H9 (cell line): ENCODE results near the gene LGALS4. TPM values are rescaled to one million over a fixed set of nuclear protein-coding genes. Genes with fewer than 3 reads are reported as not detected.

ENCODE experiments used
- DNase-seq: peaks from one replicate; pipeline ENCODE4 v3.0.0-alpha.2; 2017
- H2AFZ ChIP-seq: one replicate; pipeline ENCODE4 v1.6.1; 2013; ENCODE audit warnings: mild to moderate bottlenecking, low read length, control low read depth, moderate library complexity
- H2AK5ac ChIP-seq: 2 replicates; pipeline ENCODE4 v1.6.1; 2013; ENCODE audit warnings: low read length, control low read depth, mixed read lengths; ENCODE audit not compliant: insufficient read length
- H2BK120ac ChIP-seq: one replicate; pipeline ENCODE4 v1.6.1; 2013; ENCODE audit warnings: low read depth, mild to moderate bottlenecking, low read length, control low read depth, inconsistent platforms; ENCODE audit not compliant: poor library complexity, severe bottlenecking
- H2BK12ac ChIP-seq: 2 replicates; pipeline ENCODE4 v1.6.1; 2013; ENCODE audit warnings: low read length, control low read depth, mixed read lengths, low read depth; ENCODE audit not compliant: insufficient read length
- H2BK15ac ChIP-seq: 2 replicates; pipeline ENCODE4 v1.6.1; 2013; ENCODE audit warnings: low read depth, low read length, control low read depth
- H2BK20ac ChIP-seq: one replicate; pipeline ENCODE4 v1.6.1; 2013; ENCODE audit warnings: low read depth, mild to moderate bottlenecking, low read length, control low read depth, inconsistent platforms; ENCODE audit not compliant: poor library complexity, severe bottlenecking
- H2BK5ac ChIP-seq: 2 replicates; pipeline ENCODE4 v1.6.1; 2013; ENCODE audit warnings: low read length, control low read depth, mixed read lengths; ENCODE audit not compliant: insufficient read length
- H3K14ac ChIP-seq: 2 replicates; pipeline ENCODE4 v1.6.1; 2013; ENCODE audit warnings: low read length, control low read depth; ENCODE audit not compliant: insufficient read depth
- H3K18ac ChIP-seq: 2 replicates; pipeline ENCODE4 v1.6.1; 2013; ENCODE audit warnings: low read depth, mild to moderate bottlenecking, mixed read lengths, low read length, control low read depth; ENCODE audit not compliant: insufficient read length
- H3K23ac ChIP-seq: 2 replicates; pipeline ENCODE4 v1.6.1; 2013; ENCODE audit warnings: low read length, control low read depth, mixed read lengths, low read depth; ENCODE audit not compliant: insufficient read length
- H3K23me2 ChIP-seq: 2 replicates; pipeline ENCODE4 v1.6.1; 2013; ENCODE audit warnings: low read depth, mild to moderate bottlenecking, mixed read lengths, low read length, control low read depth; ENCODE audit not compliant: insufficient read length, poor library complexity, severe bottlenecking
- H3K27ac ChIP-seq: 2 replicates; pipeline ENCODE4 v1.5.1; 2013; ENCODE audit warnings: low read length, control low read depth, mixed read lengths, low read depth; ENCODE audit not compliant: insufficient read length
- H3K27me3 ChIP-seq: 2 replicates; pipeline ENCODE4 v1.6.1; 2013; ENCODE audit warnings: low read length, control low read depth, inconsistent platforms; ENCODE audit not compliant: insufficient read depth
- H3K4ac ChIP-seq: 2 replicates; pipeline ENCODE4 v1.6.1; 2013; ENCODE audit warnings: low read depth, mild to moderate bottlenecking, control low read depth, inconsistent platforms, low read length, moderate library complexity
- H3K4me1 ChIP-seq: 2 replicates; pipeline ENCODE4 v1.6.1; 2013; ENCODE audit warnings: low read length, control low read depth, inconsistent platforms; ENCODE audit not compliant: insufficient read depth
- H3K4me2 ChIP-seq: 2 replicates; pipeline ENCODE4 v1.6.1; 2013; ENCODE audit warnings: low read length, control low read depth, mixed read lengths; ENCODE audit not compliant: insufficient read length, insufficient read depth
- H3K56ac ChIP-seq: 2 replicates; pipeline ENCODE4 v1.6.1; 2013; ENCODE audit warnings: low read depth, mild to moderate bottlenecking, mixed read lengths, low read length, control low read depth; ENCODE audit not compliant: insufficient read length
- H3K79me1 ChIP-seq: 2 replicates; pipeline ENCODE4 v1.6.1; 2013; ENCODE audit warnings: low read depth, mild to moderate bottlenecking, moderate library complexity, low read length, control low read depth, inconsistent platforms; ENCODE audit not compliant: insufficient read depth, poor library complexity, severe bottlenecking
- H3K79me2 ChIP-seq: 2 replicates; pipeline ENCODE4 v1.6.1; 2013; ENCODE audit warnings: low read length, control low read depth, inconsistent platforms; ENCODE audit not compliant: insufficient read depth
- H3K9ac ChIP-seq: 2 replicates; pipeline ENCODE4 v1.6.1; 2013; ENCODE audit warnings: low read length, control low read depth, mixed read lengths; ENCODE audit not compliant: insufficient read length; ENCODE audit errors: extremely low read depth
- H3K9me3 ChIP-seq: one replicate; pipeline ENCODE4 v1.6.1; 2013; ENCODE audit warnings: low read depth, low read length, inconsistent platforms; ENCODE audit not compliant: control insufficient read depth
- H3T11ph ChIP-seq: one replicate; pipeline ENCODE4 v1.6.1; 2013; ENCODE audit warnings: mild to moderate bottlenecking, low read length, control low read depth, inconsistent platforms
- H4K20me1 ChIP-seq: one replicate; pipeline ENCODE4 v1.6.1; 2013; ENCODE audit not compliant: control insufficient read depth, insufficient read length, insufficient read depth
- H4K5ac ChIP-seq: 2 replicates; pipeline ENCODE4 v1.6.1; 2013; ENCODE audit warnings: low read depth, mild to moderate bottlenecking, mixed read lengths, low read length, control low read depth; ENCODE audit not compliant: insufficient read length
- H4K8ac ChIP-seq: replicated peaks from 2 replicates; pipeline ENCODE4 v1.6.1; 2013; ENCODE audit warnings: low read length, control low read depth, mixed read lengths, low read depth; ENCODE audit not compliant: insufficient read length
- H4K91ac ChIP-seq: 2 replicates; pipeline ENCODE4 v1.6.1; 2013; ENCODE audit warnings: low read depth, mild to moderate bottlenecking, moderate library complexity, mixed read lengths, low read length, control low read depth; ENCODE audit not compliant: insufficient read length
- H3K27ac Mint-ChIP-seq, 3 experiments: 2 replicates in 2 of 3; 3 replicates in 1 of 3; pipeline ENCODE4 v1.8.0; 2020 to 2021; ENCODE audit warnings: mixed read lengths in 3 of 3, mild to moderate bottlenecking in 1 of 3, moderate library complexity in 1 of 3
- H3K27me3 Mint-ChIP-seq: 2 replicates; pipeline ENCODE4 v1.8.0; 2021; ENCODE audit warnings: low read depth, mild to moderate bottlenecking, moderate library complexity, mixed read lengths
- H3K36me3 Mint-ChIP-seq, 3 experiments: 2 replicates in 2 of 3; 3 replicates in 1 of 3; pipeline ENCODE4 v1.8.0; 2020 to 2021; ENCODE audit warnings: low read depth in 3 of 3, mixed read lengths in 3 of 3; ENCODE audit not compliant: insufficient read depth in 1 of 3
- H3K4me1 Mint-ChIP-seq, 2 experiments: 2 replicates each; pipeline ENCODE4 v1.8.0; 2020; ENCODE audit warnings: mixed read lengths in 2 of 2
- H3K4me3 Mint-ChIP-seq, 2 experiments: 2 replicates in 1 of 2; 3 replicates in 1 of 2; pipeline ENCODE4 v1.8.0; 2020 to 2021; ENCODE audit warnings: mild to moderate bottlenecking in 2 of 2, mixed read lengths in 2 of 2, moderate library complexity in 1 of 2
- H3K9me3 Mint-ChIP-seq, 2 experiments: 2 replicates in 1 of 2; 3 replicates in 1 of 2; pipeline ENCODE4 v1.8.0; 2020; ENCODE audit warnings: mild to moderate bottlenecking in 2 of 2, mixed read lengths in 2 of 2, moderate library complexity in 1 of 2
- CTCF ChIP-seq: fragments of 200-600 bp; sonication (generic); conservative IDR thresholded peaks from 3 replicates; pipeline ENCODE4 v1.8.0; 2021; ENCODE audit warnings: antibody characterized with exemption, mild to moderate bottlenecking
- WGBS: extraction: QIAGEN DNeasy Blood & Tissue Kit; methylation state at CpG from one replicate; pipeline ENCODE4 v1.1.7; 2013; ENCODE audit warnings: missing lambda C conversion rate, low lambda C conversion rate, mixed read lengths; ENCODE audit not compliant: insufficient read length; ENCODE audit errors: extremely low coverage; 5-methylcytosine and 5-hydroxymethylcytosine counted together
- total RNA-seq: library from RNA; stranded (reverse); gene quantifications from 2 replicates; pipeline ENCODE4 v1.2.1, GENCODE V29; 2021

Gene LGALS4
- total RNA-seq, 1 experiment from 2014 or later = 0.68 TPM

GRCh38 chr19:38796154-38796553, 16.6 kb downstream of the LGALS4 start:
- Mint-ChIP-seq H3K9me3 (peaks cover 2 to 11% of the 10 kb centered on the region in 2 experiments; a peak in 3 of 5 replicates), H3K27me3 (peaks cover 2% of the 10 kb centered on the region; the same call in 1 of the 2 replicates), H3K27ac (no peak overlapping the region), H3K4me1 (peaks cover 5 to 8% of the 10 kb centered on the region in 2 experiments; a peak in 3 of 4 replicates), H3K4me3 (no peak overlapping the region), H3K36me3 (0 out of 7 replicates have a peak, but pooled peaks cover 0 to 4% (median 0%) of the 10 kb centered on the region in 3 experiments)
- Histone ChIP-seq H2BK12ac (no peak overlapping the region), H2BK120ac (no peak overlapping the region), H3K79me2 (no peaks in the 10 kb centered on the region; the same call in 1 of the 2 replicates), H2BK20ac (no peak overlapping the region), H3K27me3 (no peaks in the 10 kb centered on the region), H3T11ph (no peak overlapping the region), H3K56ac (no peak overlapping the region), H2AFZ (no peak overlapping the region), H4K20me1 (no peaks in the 10 kb centered on the region), H3K4ac (no peak overlapping the region), H3K18ac (no peak overlapping the region), H3K14ac (no peak overlapping the region), H3K9ac (no peak overlapping the region), H3K27ac (no peak overlapping the region), H4K8ac (no peak overlapping the region), H3K4me1 (0 out of 2 replicates have a peak, but pooled peaks cover 3% of the 10 kb centered on the region), H4K91ac (no peak overlapping the region), H3K23me2 (no peaks in the 10 kb centered on the region), H2BK5ac (no peak overlapping the region), H3K4me2 (no peak overlapping the region), H3K9me3 (no peaks in the 10 kb centered on the region), H3K79me1 (no peaks in the 10 kb centered on the region), H3K23ac (no peak overlapping the region), H4K5ac (no peak overlapping the region), H2BK15ac (no peak overlapping the region), H2AK5ac (no peak overlapping the region)
- DNase-seq = no peak
- no CpG with 5 or more reads among the region's 2 CpGs for WGBS
- no peak for TF ChIP-seq CTCF
